B cell (primary cell): ENCODE measurements around the gene MYO6.

Experiments used
- CTCF ChIP-seq: fragments of 200-600 bp; IDR thresholded peaks from one replicate; pipeline ENCODE4 v1.8.0; 2022; ENCODE audit warnings: antibody characterized with exemption, mild to moderate bottlenecking
- EZH2 ChIP-seq: IDR thresholded peaks from 2 replicates; pipeline ENCODE4 v1.6.1; 2012; ENCODE audit warnings: borderline replicate concordance, low read depth, mild to moderate bottlenecking, moderate library complexity, low read length; ENCODE audit not compliant: insufficient read depth, poor library complexity, severe bottlenecking

- TF ChIP-seq CTCF (no peak), EZH2 (no peak)
Observed at GRCh38 chr6:75751443-75751842, 2.4 kb downstream of the MYO6 start.
